Gastrocnemius medialis (tissue), 4 donors: ENCODE measurements around the gene PIGM.

Experiments
- CTCF ChIP-seq, 5 experiments: fragments of 450-650 bp in 3 of 5; fragments of 200-600 bp in 2 of 5; sonication (generic) in 2 of 5; IDR thresholded peaks in 4 of 5; conservative IDR thresholded peaks in 1 of 5; 1 replicate in 4 of 5; 2 replicates in 1 of 5; pipeline ENCODE4 v1.5.1; 2016 to 2019; ENCODE audit warnings: antibody characterized with exemption in 5 of 5, mild to moderate bottlenecking in 3 of 5, moderate library complexity in 3 of 5
- POLR2A ChIP-seq, 2 donors: fragments of 450-650 bp; IDR thresholded peaks; one replicate each; pipeline ENCODE4 v1.6.1; 2017; ENCODE audit warnings: antibody characterized with exemption in 2 of 2, mild to moderate bottlenecking in 2 of 2, moderate library complexity in 2 of 2

GRCh38 chr1:160048335-160048734 is 16.5 kb upstream of the PIGM start:
- no peak for TF ChIP-seq CTCF (IDR thresholded peaks at IDR 0.05 in 4 of 5, conservative IDR thresholded peaks at IDR 0.05 in 1 of 5)
- no peak for TF ChIP-seq POLR2A (IDR thresholded peaks at IDR 0.05)
